Stomach smooth muscle (tissue), 2 donors: ENCODE measurements around the gene HCFC2.
"Not testable (repeated sequence)": the region's sequence is repeated elsewhere in the genome, so short reads cannot be mapped to it uniquely, and the experiment has no call there.

ENCODE experiments used
- H3K27ac ChIP-seq: one replicate; pipeline ENCODE4 v1.7.0; 2013; ENCODE audit warnings: mild to moderate bottlenecking, low read length, inconsistent platforms
- H3K27me3 ChIP-seq, 2 donors: one replicate each; pipeline ENCODE4 v1.7.0; 2013; ENCODE audit warnings: low read length in 2 of 2; ENCODE audit not compliant: insufficient read depth in 2 of 2, control insufficient read depth in 1 of 2
- H3K36me3 ChIP-seq, 2 donors: one replicate each; pipeline ENCODE4 v1.7.0; 2013; ENCODE audit warnings: low read length in 2 of 2; ENCODE audit not compliant: control insufficient read depth in 2 of 2, insufficient read depth in 2 of 2
- H3K4me1 ChIP-seq: one replicate; pipeline ENCODE4 v1.7.0; 2013; ENCODE audit warnings: low read length; ENCODE audit not compliant: control insufficient read depth, insufficient read depth
- H3K4me3 ChIP-seq, 2 donors: one replicate each; pipeline ENCODE4 v1.7.0; 2013; ENCODE audit warnings: low read length in 2 of 2
- H3K9ac ChIP-seq, 2 donors: one replicate each; pipeline ENCODE4 v1.7.0; 2013; ENCODE audit warnings: low read length in 2 of 2, mild to moderate bottlenecking in 1 of 2
- H3K9me3 ChIP-seq, 2 donors: one replicate each; pipeline ENCODE4 v1.7.0; 2013; ENCODE audit warnings: low read length in 2 of 2; ENCODE audit not compliant: control insufficient read depth in 2 of 2
- donor health status: healthy.
- donor health status: Pancreatic carcinoma.

Gene HCFC2

GRCh38 chr12:104064031-104064841 is at the start of gene HCFC2:
Gene HCFC2 (plus strand): TSS chr12:104064531. CDS start chr12:104064561, 30 bp downstream.
- H3K27me3 ChIP-seq: no peaks in the 10 kb centered on the region
- peaks cover 20% of the 10 kb centered on the region for H3K4me1 ChIP-seq
- H3K9me3 ChIP-seq: no peaks in the 10 kb centered on the region
- peak within 1 kb of the TSS; percentile 85 to 91 for H3K9ac ChIP-seq
- H3K36me3 ChIP-seq: peaks cover 2 to 6% of the 10 kb centered on the region in 2 donors
- H3K27ac ChIP-seq: peak within 1 kb of the TSS; percentile 86
- H3K4me3 ChIP-seq: peak within 1 kb of the TSS; percentile 82 to 93

- not testable (repeated sequence) for H3K4me1 ChIP-seq, H3K9me3 ChIP-seq, H3K4me3 ChIP-seq, H3K9ac ChIP-seq, H3K27me3 ChIP-seq, H3K36me3 ChIP-seq, H3K27ac ChIP-seq
Measured at GRCh38 chr12:104021862-104022261, 42.5 kb upstream of the HCFC2 start.

- H3K4me1 ChIP-seq: no peaks in the 10 kb centered on the region
- no peak overlapping the region for H3K9ac ChIP-seq
- no peak overlapping the region for H3K27ac ChIP-seq
- peaks cover 0 to 7% of the 10 kb centered on the region in 2 donors for H3K9me3 ChIP-seq
- no peaks in the 10 kb centered on the region for H3K36me3 ChIP-seq
- H3K27me3 ChIP-seq: no peaks in the 10 kb centered on the region
- no peak overlapping the region for H3K4me3 ChIP-seq
Measured at GRCh38 chr12:104022786-104023185, 41.5 kb upstream of the HCFC2 start.

GRCh38 chr12:104023710-104024109 is 40.6 kb upstream of the HCFC2 start:
- Histone ChIP-seq H3K27ac (no peak overlapping the region), H3K4me3 (no peak overlapping the region), H3K9me3 (peaks cover 0 to 7% of the 10 kb centered on the region in 2 donors), H3K36me3 (no peaks in the 10 kb centered on the region), H3K4me1 (no peaks in the 10 kb centered on the region), H3K9ac (no peak overlapping the region), H3K27me3 (no peaks in the 10 kb centered on the region)

- Histone ChIP-seq H3K4me1 (no peaks in the 10 kb centered on the region), H3K36me3 (no peaks in the 10 kb centered on the region), H3K9ac (no peak overlapping the region), H3K27ac (no peak overlapping the region), H3K9me3 (peaks cover 0 to 7% of the 10 kb centered on the region in 2 donors), H3K27me3 (no peaks in the 10 kb centered on the region), H3K4me3 (no peak overlapping the region)
Measured at GRCh38 chr12:104024348-104024747, 40.0 kb upstream of the HCFC2 start.

- Histone ChIP-seq H3K27me3 (no peaks in the 10 kb centered on the region), H3K27ac (no peak overlapping the region), H3K4me3 (no peak overlapping the region), H3K36me3 (no peaks in the 10 kb centered on the region), H3K9me3 (peaks cover 0 to 7% of the 10 kb centered on the region in 2 donors), H3K4me1 (no peaks in the 10 kb centered on the region), H3K9ac (no peak overlapping the region)
Measured at GRCh38 chr12:104025771-104026170, 38.6 kb upstream of the HCFC2 start.

GRCh38 chr12:104026841-104027599 is 37.3 kb upstream of the HCFC2 start:
- no peaks in the 10 kb centered on the region for H3K27me3 ChIP-seq
- peaks cover 0 to 7% of the 10 kb centered on the region in 2 donors for H3K9me3 ChIP-seq
- H3K36me3 ChIP-seq: no peaks in the 10 kb centered on the region
- H3K27ac ChIP-seq: no peak overlapping the region
- H3K4me3 ChIP-seq: no peak overlapping the region
- H3K9ac ChIP-seq: no peak overlapping the region
- no peaks in the 10 kb centered on the region for H3K4me1 ChIP-seq

- not testable (repeated sequence) for H3K9me3 ChIP-seq, H3K36me3 ChIP-seq, H3K27ac ChIP-seq, H3K9ac ChIP-seq, H3K4me1 ChIP-seq, H3K4me3 ChIP-seq, H3K27me3 ChIP-seq
Measured at GRCh38 chr12:104030596-104030995, 33.7 kb upstream of the HCFC2 start.

GRCh38 chr12:104036143-104036542 is 28.2 kb upstream of the HCFC2 start:
- not testable (repeated sequence) for H3K36me3 ChIP-seq, H3K9me3 ChIP-seq, H3K27ac ChIP-seq, H3K9ac ChIP-seq, H3K27me3 ChIP-seq, H3K4me1 ChIP-seq, H3K4me3 ChIP-seq

GRCh38 chr12:104039769-104040168 is 24.6 kb upstream of the HCFC2 start:
- H3K4me1 ChIP-seq, H3K9me3 ChIP-seq, H3K27me3 ChIP-seq, H3K27ac ChIP-seq, H3K36me3 ChIP-seq, H3K4me3 ChIP-seq, H3K9ac ChIP-seq: not testable (repeated sequence)

GRCh38 chr12:104042580-104042979 is 21.8 kb upstream of the HCFC2 start:
- peaks cover 12% of the 10 kb centered on the region for H3K4me1 ChIP-seq
- H3K9me3 ChIP-seq: no peaks in the 10 kb centered on the region
- no peak overlapping the region for H3K27ac ChIP-seq

More at GRCh38 chr12:104042580-104042979, 21.8 kb upstream of the HCFC2 start:
- Histone ChIP-seq H3K36me3 (peaks cover 0 to 6% of the 10 kb centered on the region in 2 donors), H3K9ac (no peak overlapping the region), H3K4me3 (no peak overlapping the region), H3K27me3 (no peaks in the 10 kb centered on the region)
